Neutrophil (primary cell): ENCODE data around the gene TCN1.

ENCODE experiments used
- H3K27ac ChIP-seq: fragments of 200-600 bp; sonication (generic); 2 replicates; pipeline ENCODE4 v1.5.1; 2016; ENCODE audit warnings: mild to moderate bottlenecking, moderate library complexity
- H3K27me3 ChIP-seq: fragments of 200-600 bp; sonication (generic); 2 replicates; pipeline ENCODE4 v1.6.0; 2016; ENCODE audit warnings: mild to moderate bottlenecking
- H3K36me3 ChIP-seq: fragments of 200-600 bp; sonication (generic); 2 replicates; pipeline ENCODE4 v1.5.1; 2017
- H3K4me1 ChIP-seq, 2 experiments: fragments of 200-600 bp in 1 of 2; sonication (generic) in 1 of 2; 1 replicate in 1 of 2; 2 replicates in 1 of 2; pipeline versions ENCODE4 v1.5.1 to v1.6.1; 2013 to 2016; ENCODE audit warnings: low read depth in 1 of 2, low read length in 1 of 2, mild to moderate bottlenecking in 1 of 2, moderate library complexity in 1 of 2; ENCODE audit not compliant: control insufficient read depth in 1 of 2, insufficient read depth in 1 of 2
- H3K4me3 ChIP-seq, 2 experiments: fragments of 200-600 bp in 1 of 2; sonication (generic) in 1 of 2; 1 replicate in 1 of 2; 2 replicates in 1 of 2; pipeline ENCODE4 v1.5.1; 2013 to 2016; ENCODE audit warnings: low read depth in 1 of 2, low read length in 1 of 2, mild to moderate bottlenecking in 1 of 2, moderate library complexity in 1 of 2
- H3K9me3 ChIP-seq: fragments of 200-600 bp; sonication (generic); 2 replicates; pipeline ENCODE4 v1.5.1; 2016
- CTCF ChIP-seq: fragments of 200-600 bp; sonication (generic); IDR thresholded peaks from 2 replicates; pipeline ENCODE4 v1.5.1; 2016; ENCODE audit warnings: antibody characterized with exemption

TCN1 gene

GRCh38 chr11:59867946-59868345 lies 1.7 kb upstream of the TCN1 start:
- Histone ChIP-seq H3K27ac (no peak overlapping the region), H3K4me1 (peaks cover 44 to 48% of the 10 kb centered on the region in 2 experiments), H3K36me3 (no peaks in the 10 kb centered on the region), H3K27me3 (no peaks in the 10 kb centered on the region), H3K9me3 (no peaks in the 10 kb centered on the region), H3K4me3 (no peak overlapping the region)
- TF ChIP-seq CTCF = no peak

- Histone ChIP-seq H3K4me1 (peaks cover 55 to 58% of the 10 kb centered on the region in 2 experiments), H3K4me3 (peak overlapping the region; percentile 35 to 50), H3K36me3 (no peaks in the 10 kb centered on the region), H3K27ac (peak overlapping the region; percentile 85), H3K9me3 (no peaks in the 10 kb centered on the region), H3K27me3 (no peaks in the 10 kb centered on the region)
- TF ChIP-seq CTCF = no peak
These were observed 549 bp upstream of the TCN1 start for GRCh38 chr11:59866836-59867235.

GRCh38 chr11:59865031-59865430 lies 1.3 kb downstream of the TCN1 start:
- Histone ChIP-seq H3K4me3 (peak overlapping the region in 1 of 2 experiments; percentile 35), H3K4me1 (peaks cover 56 to 58% of the 10 kb centered on the region in 2 experiments), H3K36me3 (no peaks in the 10 kb centered on the region), H3K27me3 (no peaks in the 10 kb centered on the region), H3K9me3 (no peaks in the 10 kb centered on the region), H3K27ac (peak overlapping the region; percentile 85)
- TF ChIP-seq CTCF = no peak

- Histone ChIP-seq H3K9me3 (no peaks in the 10 kb centered on the region), H3K4me1 (peaks cover 64% of the 10 kb centered on the region in 2 experiments), H3K36me3 (no peaks in the 10 kb centered on the region), H3K27me3 (no peaks in the 10 kb centered on the region), H3K4me3 (no peak overlapping the region), H3K27ac (peak overlapping the region; percentile 34)
- no peak for TF ChIP-seq CTCF
These were observed 4.0 kb downstream of the TCN1 start for GRCh38 chr11:59862252-59862651.

- peaks cover 48 to 51% of the 10 kb centered on the region in 2 experiments for H3K4me1 ChIP-seq
- TF ChIP-seq CTCF = no peak
- no peak overlapping the region for H3K4me3 ChIP-seq
- H3K36me3 ChIP-seq = peaks cover 16% of the 10 kb centered on the region
- peak overlapping the region; percentile 54 for H3K27ac ChIP-seq
- H3K27me3 ChIP-seq = no peaks in the 10 kb centered on the region
- no peaks in the 10 kb centered on the region for H3K9me3 ChIP-seq
These were observed 6.6 kb downstream of the TCN1 start for GRCh38 chr11:59859673-59860072.
